Activated CD4-positive, alpha-beta T cell treated with anti-CD3 and anti-CD28 coated beads for 36 hours (primary cell): ENCODE results near the gene CD19. TPM values are rescaled to one million over a fixed set of nuclear protein-coding genes. Genes with fewer than 3 reads are reported as not detected.
A peak's percentile ranks its signal among the peaks of the same experiment; 100 is the strongest.
"Not testable (repeated sequence)": the region's sequence is repeated elsewhere in the genome, so short reads cannot be mapped to it uniquely, and the experiment has no call there.

Source experiments
- ATAC-seq: fragments of 200-7000 bp; cut with Tn5 transposase; one replicate; pipeline ENCODE4 v1.10.0; 2021; ENCODE audit warnings: mild to moderate bottlenecking, moderate library complexity
- CTCF ChIA-PET: fragments of 350-600 bp; sonication (Branson Sonifier 250); formaldehyde crosslinking; loops from one replicate; lab custom pipeline; 2021; ENCODE audit warnings: antibody characterized with exemption; lab: Charles Lee
- POLR2A ChIA-PET: fragments of 350-600 bp; sonication (Branson Sonifier 250); formaldehyde crosslinking; loops from one replicate; lab custom pipeline; 2021; ENCODE audit warnings: antibody characterized with exemption, inconsistent platforms; lab: Charles Lee
- DNase-seq: peaks from one replicate; pipeline ENCODE4 v3.0.0-alpha.2; 2020
- H3K27ac Mint-ChIP-seq: one replicate; pipeline ENCODE4 v1.8.0; 2021; ENCODE audit warnings: mixed read lengths
- H3K27me3 Mint-ChIP-seq: one replicate; pipeline ENCODE4 v1.8.0; 2021; ENCODE audit warnings: mixed read lengths
- H3K36me3 Mint-ChIP-seq: one replicate; pipeline ENCODE4 v1.8.0; 2021; ENCODE audit warnings: low read depth, mixed read lengths
- H3K4me1 Mint-ChIP-seq: one replicate; pipeline ENCODE4 v1.8.0; 2021; ENCODE audit warnings: mixed read lengths
- H3K4me3 Mint-ChIP-seq: one replicate; pipeline ENCODE4 v1.8.0; 2021; ENCODE audit warnings: mild to moderate bottlenecking, moderate library complexity, mixed read lengths
- H3K9me3 Mint-ChIP-seq: one replicate; pipeline ENCODE4 v1.8.0; 2021; ENCODE audit warnings: low read depth, mixed read lengths
- intact Hi-C, 2 experiments: fragments of 100-400 bp; cut with DNase I in 1 of 2; cut with micrococcal nuclease in 1 of 2; formaldehyde crosslinking; loops; one replicate each; pipeline versions ENCODE4 v1.14.2 to v1.15.1; 2022 to 2024; cut with DNase I, micrococcal nuclease
- total RNA-seq, 2 experiments: library from RNA; stranded (reverse); gene quantifications; one replicate each; pipeline ENCODE4 v1.2.3, GENCODE V29; 2021

CD19 gene
- total RNA-seq, 2 experiments from 2014 or later: 0.74 to 0.80 TPM

GRCh38 chr16:28925386-28926228, 6.2 kb upstream of the CD19 start:
- intact Hi-C loops: loop anchor here (1.0 to 10.0 kb wide), 11 partner anchors 11 to 1139 kb away; partner anchors contain the start of genes SH2B1 (in 2 of the 2), ALDOA (in 1 of the 2), NFATC2IP (in 1 of the 2) and SGF29 (in 1 of the 2)
- Mint-ChIP-seq H3K27me3 (no peaks in the 10 kb centered on the region), H3K27ac (peak overlapping the region; percentile 96), H3K4me1 (peaks cover 16% of the 10 kb centered on the region), H3K36me3 (peaks cover 3% of the 10 kb centered on the region), H3K4me3 (peak overlapping the region; percentile 87), H3K9me3 (no peaks in the 10 kb centered on the region)
- ChIA-PET CTCF (interaction anchor here (1.8 to 2.4 kb wide), 2 partner anchors 11 to 19 kb away, joined by 7 to 10 read pairs; no protein-coding TSS in a partner anchor), POLR2A (no interaction called here)
- ATAC-seq: peak; percentile 74
- DNase-seq: peak; percentile 92

GRCh38 chr16:28926284-28926683, 5.5 kb upstream of the CD19 start:
- H3K4me1 Mint-ChIP-seq: peaks cover 22% of the 10 kb centered on the region
- intact Hi-C loops: loop anchor here (5.0 to 10.0 kb wide), 3 partner anchors 64 to 1139 kb away; partner anchors contain the start of genes ALDOA (in 1 of the 2), SGF29 (in 1 of the 2) and SH2B1 (in 1 of the 2)
- CTCF ChIA-PET: interaction anchor here (0.9 to 2.4 kb wide), 3 partner anchors 10 to 188 kb away, joined by 5 to 10 read pairs (median 7); no protein-coding TSS in a partner anchor
- H3K9me3 Mint-ChIP-seq, DNase-seq, H3K27me3 Mint-ChIP-seq, H3K36me3 Mint-ChIP-seq, POLR2A ChIA-PET, ATAC-seq: not testable (repeated sequence)
- peak overlapping the region; percentile 96 for H3K27ac Mint-ChIP-seq
- peak overlapping the region; percentile 87 for H3K4me3 Mint-ChIP-seq

GRCh38 chr16:28927815-28928214, 4.0 kb upstream of the CD19 start:
- DNase-seq: no peak
- Mint-ChIP-seq H3K9me3 (no peaks in the 10 kb centered on the region), H3K27me3 (no peaks in the 10 kb centered on the region), H3K4me3 (no peak overlapping the region), H3K27ac (no peak overlapping the region), H3K36me3 (no peaks in the 10 kb centered on the region), H3K4me1 (peaks cover 22% of the 10 kb centered on the region)
- intact Hi-C loops: loop anchor here (5.0 to 10.0 kb wide), 3 partner anchors 66 to 1137 kb away; partner anchors contain the start of genes ALDOA (in 1 of the 2), SGF29 (in 1 of the 2) and SH2B1 (in 1 of the 2)
- ChIA-PET POLR2A (interaction anchor here (0.6 kb wide), 1 partner anchor 1715 kb away, joined by 4 read pairs; no protein-coding TSS in a partner anchor), CTCF (interaction anchor here (1.2 to 2.4 kb wide), 2 partner anchors 9 to 97 kb away, joined by 4 to 7 read pairs; no protein-coding TSS in a partner anchor)
- no peak for ATAC-seq

GRCh38 chr16:28930203-28930602, 1.6 kb upstream of the CD19 start:
- Mint-ChIP-seq H3K9me3 (no peaks in the 10 kb centered on the region), H3K36me3 (no peaks in the 10 kb centered on the region), H3K27me3 (no peaks in the 10 kb centered on the region), H3K27ac (no peak overlapping the region), H3K4me3 (no peak overlapping the region), H3K4me1 (peaks cover 13% of the 10 kb centered on the region)
- CTCF ChIA-PET: interaction anchor here (0.7 kb wide), 1 partner anchor 52 kb away, joined by 3 read pairs; no protein-coding TSS in a partner anchor
- POLR2A ChIA-PET: no interaction called here
- intact Hi-C loops: no loop called here
- DNase-seq (no peak), ATAC-seq (no peak)

GRCh38 chr16:28930652-28931051, 1.1 kb upstream of the CD19 start:
- H3K4me3 Mint-ChIP-seq: no peak overlapping the region
- DNase-seq (no peak), ATAC-seq (no peak)
- peaks cover 17% of the 10 kb centered on the region for H3K4me1 Mint-ChIP-seq
- peak overlapping the region; percentile 72 for H3K27ac Mint-ChIP-seq
- intact Hi-C loops: no loop called here
- no peaks in the 10 kb centered on the region for H3K27me3 Mint-ChIP-seq
- H3K36me3 Mint-ChIP-seq: no peaks in the 10 kb centered on the region
- no peaks in the 10 kb centered on the region for H3K9me3 Mint-ChIP-seq
- ChIA-PET POLR2A (no interaction called here), CTCF (interaction anchor here (0.7 to 0.8 kb wide), 2 partner anchors 15 to 51 kb away, joined by 3 read pairs; no protein-coding TSS in a partner anchor)

- Mint-ChIP-seq H3K4me1 (peaks cover 22% of the 10 kb centered on the region), H3K27ac (no peak overlapping the region), H3K36me3 (no peaks in the 10 kb centered on the region), H3K27me3 (no peaks in the 10 kb centered on the region), H3K9me3 (no peaks in the 10 kb centered on the region), H3K4me3 (no peak overlapping the region)
- ChIA-PET POLR2A (no interaction called here), CTCF (interaction anchor here (0.7 to 1.6 kb wide), 3 partner anchors 10 to 46 kb away, joined by 3 read pairs; no protein-coding TSS in a partner anchor)
- intact Hi-C loops: no loop called here
- ATAC-seq (no peak), DNase-seq (no peak)
These were observed 769 bp downstream of the CD19 start for GRCh38 chr16:28932339-28933141.

- H3K27me3 Mint-ChIP-seq: no peaks in the 10 kb centered on the region
- no peaks in the 10 kb centered on the region for H3K9me3 Mint-ChIP-seq
- no peak overlapping the region for H3K4me3 Mint-ChIP-seq
- peaks cover 22% of the 10 kb centered on the region for H3K4me1 Mint-ChIP-seq
- no peak for DNase-seq
- POLR2A ChIA-PET: no interaction called here
- no peaks in the 10 kb centered on the region for H3K36me3 Mint-ChIP-seq
- intact Hi-C loops: no loop called here
- H3K27ac Mint-ChIP-seq: no peak overlapping the region
- CTCF ChIA-PET: interaction anchor here (0.7 to 1.6 kb wide), 3 partner anchors 10 to 47 kb away, joined by 3 read pairs; no protein-coding TSS in a partner anchor
- ATAC-seq: no peak
These were observed 1.4 kb downstream of the CD19 start for GRCh38 chr16:28933171-28933570.

GRCh38 chr16:28935346-28935745, 3.6 kb downstream of the CD19 start:
- Mint-ChIP-seq H3K27ac (no peak overlapping the region), H3K4me3 (peak overlapping the region; percentile 71), H3K9me3 (no peaks in the 10 kb centered on the region), H3K4me1 (peaks cover 22% of the 10 kb centered on the region), H3K27me3 (no peaks in the 10 kb centered on the region), H3K36me3 (no peaks in the 10 kb centered on the region)
- ChIA-PET POLR2A (no interaction called here), CTCF (no interaction called here)
- DNase-seq: no peak
- intact Hi-C loops: no loop called here
- ATAC-seq: no peak

GRCh38 chr16:28935924-28936783, 4.4 kb downstream of the CD19 start:
- Mint-ChIP-seq H3K36me3 (no peaks in the 10 kb centered on the region), H3K4me3 (peak overlapping the region; percentile 71), H3K4me1 (peaks cover 14% of the 10 kb centered on the region), H3K27ac (peak overlapping the region; percentile 83), H3K9me3 (no peaks in the 10 kb centered on the region), H3K27me3 (no peaks in the 10 kb centered on the region)
- ATAC-seq (peak; percentile 100), DNase-seq (peak; percentile 95)
- ChIA-PET POLR2A (interaction anchor here (0.6 to 1.1 kb wide), 6 partner anchors 9 to 58 kb away, joined by 3 to 8 read pairs (median 4); partner anchors contain the start of gene ATP2A1), CTCF (interaction anchor here (0.6 to 1.6 kb wide), 7 partner anchors 9 to 63 kb away, joined by 3 to 34 read pairs (median 4); partner anchors contain the start of gene NFATC2IP)
- intact Hi-C loops: loop anchor here (1.0 to 2.0 kb wide), 6 partner anchors 11 to 112 kb away; partner anchors contain the start of genes NFATC2IP (in 2 of the 2), RABEP2 (in 1 of the 2), SH2B1 (in 1 of the 2) and TUFM (in 1 of the 2)

GRCh38 chr16:28936784-28937155, 5.0 kb downstream of the CD19 start:
- Mint-ChIP-seq H3K9me3 (no peaks in the 10 kb centered on the region), H3K4me1 (peaks cover 14% of the 10 kb centered on the region), H3K36me3 (no peaks in the 10 kb centered on the region), H3K4me3 (peak overlapping the region; percentile 71), H3K27ac (peak overlapping the region; percentile 83), H3K27me3 (no peaks in the 10 kb centered on the region)
- DNase-seq (no peak), ATAC-seq (no peak)
- CTCF ChIA-PET: interaction anchor here (0.6 to 1.6 kb wide), 7 partner anchors 8 to 64 kb away, joined by 3 to 34 read pairs (median 4); partner anchors contain the start of gene NFATC2IP
- POLR2A ChIA-PET: interaction anchor here (0.6 to 1.1 kb wide), 6 partner anchors 9 to 59 kb away, joined by 3 to 8 read pairs (median 4); partner anchors contain the start of gene ATP2A1
- intact Hi-C loops: loop anchor here (1.0 to 2.0 kb wide), 6 partner anchors 11 to 112 kb away; partner anchors contain the start of genes NFATC2IP (in 2 of the 2), RABEP2 (in 1 of the 2), SH2B1 (in 1 of the 2) and TUFM (in 1 of the 2)
